HG03039 (cell line): ENCODE measurements around the gene CCDC183.
"Not testable (repeated sequence)": the region's sequence is repeated elsewhere in the genome, so short reads cannot be mapped to it uniquely, and the experiment has no call there.

Source experiments
- ATAC-seq: cut with Tn5 transposase; IDR thresholded peaks from one replicate; pipeline ENCODE4 v1.9.1; 2021; ENCODE audit warnings: mild to moderate bottlenecking, moderate library complexity; ENCODE audit not compliant: unreplicated experiment

CCDC183 gene

DNA sequence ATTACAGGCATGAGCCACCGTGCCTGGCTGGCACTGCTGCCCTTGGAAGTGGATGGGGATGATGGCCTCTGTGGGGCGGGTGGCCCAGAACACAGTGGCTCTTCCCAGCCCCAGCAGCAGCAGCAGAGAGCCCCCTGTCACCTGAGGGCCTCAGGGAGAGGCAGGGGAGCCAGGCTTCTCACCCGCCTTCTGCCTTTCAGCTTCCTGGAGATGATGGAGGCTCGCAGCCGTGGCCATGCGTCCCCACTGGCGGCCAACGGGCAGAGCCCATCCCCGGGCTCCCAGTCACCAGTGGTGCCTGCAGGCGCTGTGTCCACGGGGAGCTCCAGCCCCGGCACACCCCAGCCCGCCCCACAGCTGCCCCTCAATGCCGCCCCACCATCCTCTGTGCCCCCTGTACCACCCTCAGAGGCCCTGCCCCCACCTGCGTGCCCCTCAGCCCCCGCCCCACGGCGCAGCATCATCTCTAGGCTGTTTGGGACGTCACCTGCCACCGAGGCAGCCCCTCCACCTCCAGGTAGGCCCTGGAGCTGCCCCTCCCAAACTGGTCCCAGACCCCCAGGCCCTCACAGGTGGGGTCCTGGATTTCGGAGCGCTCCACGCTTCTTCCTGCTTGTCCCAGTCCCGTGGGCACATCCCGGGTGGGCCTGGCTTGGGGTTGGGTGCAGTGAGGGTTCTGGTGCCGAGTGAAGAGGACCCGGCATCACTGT is 41.2 kb downstream of the CCDC183 start:
- no peak for ATAC-seq

- ATAC-seq: not testable (repeated sequence)
These were observed 41.7 kb downstream of the CCDC183 start for GRCh38 chr9:136837856-136838277.

GRCh38 chr9:136838314-136839228 is 42.4 kb downstream of the CCDC183 start:
- ATAC-seq: no peak

DNA sequence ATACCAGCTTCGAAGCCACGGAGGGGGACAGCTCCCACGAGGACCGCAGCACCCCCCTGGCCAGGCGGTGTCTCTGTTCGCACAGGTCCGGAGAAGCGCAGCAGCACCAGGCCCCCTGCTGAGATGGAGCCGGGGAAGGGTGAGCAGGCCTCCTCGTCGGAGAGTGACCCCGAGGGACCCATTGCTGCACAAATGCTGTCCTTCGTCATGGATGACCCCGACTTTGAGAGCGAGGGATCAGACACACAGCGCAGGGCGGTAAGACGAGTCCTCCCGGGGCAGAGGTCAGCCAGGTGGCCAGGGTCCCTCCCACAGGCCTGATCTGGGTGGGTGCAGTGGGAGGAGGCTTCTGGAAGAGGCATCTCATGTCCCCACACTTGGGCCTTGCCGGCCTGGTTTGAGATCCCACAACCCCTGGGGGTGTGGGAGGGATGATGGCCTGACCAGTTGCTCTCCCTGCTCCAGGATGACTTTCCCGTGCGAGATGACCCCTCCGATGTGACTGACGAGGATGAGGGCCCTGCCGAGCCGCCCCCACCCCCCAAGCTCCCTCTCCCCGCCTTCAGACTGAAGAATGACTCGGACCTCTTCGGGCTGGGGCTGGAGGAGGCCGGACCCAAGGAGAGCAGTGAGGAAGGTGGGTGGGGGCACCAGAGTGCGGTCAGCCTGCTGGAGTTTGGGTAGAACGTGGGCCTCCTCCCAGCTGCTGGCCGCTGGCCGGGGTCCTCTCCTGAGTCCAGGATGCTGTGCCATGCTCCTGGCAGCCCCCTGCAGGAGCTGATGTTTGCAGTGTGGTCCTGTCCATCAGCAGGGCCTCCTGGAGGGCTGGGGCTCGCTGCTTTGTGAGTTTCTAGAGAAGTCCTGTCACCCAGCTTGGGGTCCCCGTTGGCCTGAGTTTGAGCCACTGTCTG is 43.3 kb downstream of the CCDC183 start:
- no peak for ATAC-seq

DNA sequence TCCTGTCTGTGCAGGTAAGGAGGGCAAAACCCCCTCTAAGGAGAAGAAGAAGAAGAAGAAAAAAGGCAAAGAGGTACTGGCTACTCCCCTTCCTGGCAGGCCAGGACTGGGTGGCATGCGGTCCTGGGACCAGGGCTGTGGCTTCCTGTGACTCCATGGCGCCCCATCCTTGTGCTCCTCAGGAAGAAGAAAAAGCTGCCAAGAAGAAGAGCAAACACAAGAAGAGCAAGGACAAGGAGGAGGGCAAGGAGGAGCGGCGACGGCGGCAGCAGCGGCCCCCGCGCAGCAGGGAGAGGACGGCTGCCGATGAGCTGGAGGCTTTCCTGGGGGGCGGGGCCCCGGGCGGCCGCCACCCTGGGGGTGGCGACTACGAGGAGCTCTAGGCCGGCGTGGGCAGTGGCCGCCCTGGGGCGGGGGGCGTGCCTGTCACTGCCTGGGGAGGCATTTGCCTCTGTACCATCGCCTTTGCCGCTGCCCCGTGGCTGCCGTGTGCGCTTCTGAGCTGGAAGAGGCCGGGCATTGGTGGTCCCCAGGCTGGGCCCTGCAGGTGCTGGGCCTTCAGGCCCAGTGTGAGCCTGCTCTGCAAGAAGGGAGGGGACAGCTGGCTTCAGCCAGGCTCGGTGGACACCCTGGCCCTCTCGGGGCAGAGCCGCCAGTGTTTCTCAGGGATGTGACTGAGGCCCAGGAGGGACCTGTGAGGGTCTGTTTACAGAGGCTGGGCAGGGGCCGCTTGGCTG is 44.2 kb downstream of the CCDC183 start:
- ATAC-seq: no peak

GRCh38 chr9:136840877-136841645 is 44.9 kb downstream of the CCDC183 start:
- ATAC-seq: no peak

GRCh38 chr9:136841646-136842379 is 45.7 kb downstream of the CCDC183 start:
- ATAC-seq: not testable (repeated sequence)

GRCh38 chr9:136842380-136842948 is 46.3 kb downstream of the CCDC183 start, which contains the start of gene AJM1:
TSS of gene AJM1 (plus strand) at chr9:136842478. CDS start at chr9:136844415, 1,937 bp downstream.
- peak; percentile 47 for ATAC-seq

- not testable (repeated sequence) for ATAC-seq
These were observed 47.1 kb downstream of the CCDC183 start for GRCh38 chr9:136843159-136843800.

- ATAC-seq: not testable (repeated sequence)
These were observed 47.9 kb downstream of the CCDC183 start for GRCh38 chr9:136843801-136844740.

- no peak for ATAC-seq
These were observed 48.8 kb downstream of the CCDC183 start for GRCh38 chr9:136844761-136845464.

GRCh38 chr9:136845465-136846260 is 49.5 kb downstream of the CCDC183 start:
- ATAC-seq: no peak

DNA sequence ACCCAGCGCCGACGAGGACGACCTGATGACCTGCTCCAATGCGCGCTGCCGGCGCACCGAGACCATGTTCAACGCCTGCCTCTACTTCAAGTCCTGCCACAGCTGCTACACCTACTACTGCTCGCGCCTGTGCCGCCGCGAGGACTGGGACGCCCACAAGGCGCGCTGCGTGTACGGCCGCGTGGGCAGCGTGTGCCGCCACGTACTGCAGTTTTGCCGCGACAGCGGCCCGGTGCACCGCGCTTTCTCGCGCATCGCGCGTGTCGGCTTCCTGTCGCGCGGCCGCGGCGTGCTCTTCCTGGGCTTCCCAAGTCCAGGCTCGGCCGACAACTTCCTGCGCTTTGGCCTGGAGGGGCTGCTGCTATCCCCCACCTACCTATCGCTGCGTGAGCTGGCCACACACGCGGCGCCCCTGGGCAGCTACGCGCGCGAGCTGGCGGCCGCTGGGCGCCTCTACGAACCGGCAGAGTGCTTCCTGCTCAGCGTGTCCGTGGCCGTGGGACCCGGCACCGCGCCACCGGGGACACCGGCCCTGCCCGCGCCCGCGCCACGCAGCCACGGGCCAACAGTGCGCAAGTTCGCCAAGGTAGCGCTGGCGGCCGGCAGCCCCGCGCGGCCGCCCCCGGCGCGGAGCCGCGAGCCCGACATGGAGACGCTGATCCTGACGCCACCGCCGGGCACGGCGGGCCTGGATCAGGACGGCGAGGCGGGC is 50.4 kb downstream of the CCDC183 start:
- no peak for ATAC-seq

GRCh38 chr9:136847088-136847825 is 51.1 kb downstream of the CCDC183 start:
- no peak for ATAC-seq
